SU-DHL-6 (cell line): ENCODE data around the gene PI4KA.

Source experiments
- H2AFZ ChIP-seq: fragments of 200-600 bp; sonication (generic); 2 replicates; pipeline ENCODE4 v1.6.1; 2014; ENCODE audit warnings: low read depth, mild to moderate bottlenecking, moderate library complexity, mixed read lengths, antibody characterized with exemption, low read length; ENCODE audit not compliant: severe bottlenecking
- H3F3A ChIP-seq: fragments of 200-600 bp; shearing (Covaris generic); 2 replicates; pipeline ENCODE4 v1.6.0; 2016; ENCODE audit warnings: antibody characterized with exemption, mild to moderate bottlenecking; ENCODE audit not compliant: insufficient read depth
- H3K27ac ChIP-seq: fragments of 200-600 bp; sonication (generic); 2 replicates; pipeline ENCODE4 v1.5.1; 2016; ENCODE audit warnings: low read depth, mild to moderate bottlenecking, low read length, moderate library complexity, mixed read lengths
- H3K27me3 ChIP-seq: fragments of 200-600 bp; sonication (generic), shearing (Covaris generic); 2 replicates; pipeline ENCODE4 v1.6.0; 2014; ENCODE audit warnings: mild to moderate bottlenecking, low read length
- H3K36me3 ChIP-seq: fragments of 200-600 bp; sonication (generic); 2 replicates; pipeline ENCODE4 v1.6.1; 2014; ENCODE audit warnings: mild to moderate bottlenecking, low read length, mixed read lengths
- H3K4me2 ChIP-seq: fragments of 300-600, 200-600 bp; shearing (Covaris generic), sonication (generic); 2 replicates; pipeline ENCODE4 v1.6.0; 2014; ENCODE audit warnings: low read length, low read depth, mild to moderate bottlenecking; ENCODE audit not compliant: poor library complexity, severe bottlenecking
- H3K4me3 ChIP-seq: fragments of 200-600 bp; sonication (generic); 2 replicates; pipeline ENCODE4 v1.5.1; 2014; ENCODE audit warnings: antibody characterized with exemption, low read length, mild to moderate bottlenecking, mixed read lengths; ENCODE audit not compliant: insufficient read depth, poor library complexity, severe bottlenecking
- H3K79me2 ChIP-seq: fragments of 200-600 bp; sonication (generic); 2 replicates; pipeline ENCODE4 v1.6.1; 2014; ENCODE audit warnings: mild to moderate bottlenecking, low read length, moderate library complexity; ENCODE audit not compliant: insufficient read depth
- H3K9ac ChIP-seq: fragments of 200-600 bp; sonication (generic); 2 replicates; pipeline ENCODE4 v1.7.0; 2014; ENCODE audit warnings: mild to moderate bottlenecking, low read length
- H3K9me2 ChIP-seq: fragments of 200-600 bp; sonication (generic); replicated peaks from 2 replicates; pipeline ENCODE4 v1.6.1; 2014; ENCODE audit warnings: low read length; ENCODE audit not compliant: insufficient read depth
- H3K9me3 ChIP-seq: fragments of 200-600 bp; sonication (generic); 2 replicates; pipeline ENCODE4 v1.6.1; 2014; ENCODE audit warnings: low read length, mixed read lengths; ENCODE audit not compliant: insufficient read depth
- H4K20me1 ChIP-seq: fragments of 200-600 bp; sonication (generic); 2 replicates; pipeline ENCODE4 v1.6.1; 2014; ENCODE audit warnings: low read depth, mild to moderate bottlenecking, antibody characterized with exemption, low read length, moderate library complexity, mixed read lengths
- CTCF ChIP-seq: fragments of 200-600 bp; sonication (generic); IDR thresholded peaks from one replicate; pipeline ENCODE4 v1.5.1; 2017; ENCODE audit warnings: antibody characterized with exemption, mild to moderate bottlenecking, low read length, moderate library complexity; ENCODE audit not compliant: insufficient read depth, poor library complexity, severe bottlenecking
- EZH2phosphoT487 ChIP-seq: fragments of 200-600 bp; sonication (generic), shearing (Covaris generic); conservative IDR thresholded peaks from 2 replicates; pipeline ENCODE4 v1.6.1; 2018; ENCODE audit warnings: mild to moderate bottlenecking, antibody characterized with exemption, low read length, moderate library complexity, mixed read lengths

Gene PI4KA

GRCh38 chr22:20807315-20807752, 51.3 kb downstream of the PI4KA start:
- Histone ChIP-seq H3K27me3 (no peaks in the 10 kb centered on the region), H3K79me2 (no peaks in the 10 kb centered on the region), H2AFZ (no peak overlapping the region), H3K9me2 (no peaks in the 10 kb centered on the region), H3K36me3 (no peaks in the 10 kb centered on the region), H3F3A (no peaks in the 10 kb centered on the region), H3K27ac (no peak overlapping the region), H3K9me3 (no peaks in the 10 kb centered on the region), H4K20me1 (no peaks in the 10 kb centered on the region), H3K9ac (no peak overlapping the region), H3K4me2 (no peak overlapping the region), H3K4me3 (no peak overlapping the region)
- no peak for TF ChIP-seq EZH2phosphoT487
- TF ChIP-seq CTCF: no peak

GRCh38 chr22:20805972-20806471, 52.6 kb downstream of the PI4KA start:
- Histone ChIP-seq H3K4me3 (no peak overlapping the region), H4K20me1 (no peaks in the 10 kb centered on the region), H3F3A (no peaks in the 10 kb centered on the region), H3K36me3 (no peaks in the 10 kb centered on the region), H3K27ac (no peak overlapping the region), H3K9me3 (no peaks in the 10 kb centered on the region), H3K4me2 (no peak overlapping the region), H3K9ac (no peak overlapping the region), H3K27me3 (no peaks in the 10 kb centered on the region), H2AFZ (no peak overlapping the region), H3K79me2 (no peaks in the 10 kb centered on the region), H3K9me2 (no peaks in the 10 kb centered on the region)
- TF ChIP-seq EZH2phosphoT487: no peak
- TF ChIP-seq CTCF: no peak

GRCh38 chr22:20804650-20805049, 54.0 kb downstream of the PI4KA start:
- H3K4me2 ChIP-seq: no peak overlapping the region
- no peaks in the 10 kb centered on the region for H3K27me3 ChIP-seq
- H3K79me2 ChIP-seq: no peaks in the 10 kb centered on the region
- TF ChIP-seq EZH2phosphoT487: no peak
- TF ChIP-seq CTCF: no peak
- H3K27ac ChIP-seq: no peak overlapping the region
- no peaks in the 10 kb centered on the region for H3K36me3 ChIP-seq
- H3F3A ChIP-seq: no peaks in the 10 kb centered on the region
- no peaks in the 10 kb centered on the region for H3K9me2 ChIP-seq
- no peaks in the 10 kb centered on the region for H4K20me1 ChIP-seq
- no peak overlapping the region for H2AFZ ChIP-seq
- no peak overlapping the region for H3K9ac ChIP-seq
- no peaks in the 10 kb centered on the region for H3K9me3 ChIP-seq
- H3K4me3 ChIP-seq: no peak overlapping the region
